Measurements from ENCODE around the gene MYH7.

GRCh38 chr14:23396781-23397407 is 38.6 kb downstream of the MYH7 start:
- TF ChIP-seq RELA (CRISPR knock-in tag; IDR thresholded peaks at IDR 0.05; ENCODE audit: borderline replicate concordance) (no peak), ESRRA (CRISPR knock-in tag; IDR thresholded peaks at IDR 0.05; ENCODE audit: borderline replicate concordance) (no peak)
- TF ChIP-seq, protein P1, sequence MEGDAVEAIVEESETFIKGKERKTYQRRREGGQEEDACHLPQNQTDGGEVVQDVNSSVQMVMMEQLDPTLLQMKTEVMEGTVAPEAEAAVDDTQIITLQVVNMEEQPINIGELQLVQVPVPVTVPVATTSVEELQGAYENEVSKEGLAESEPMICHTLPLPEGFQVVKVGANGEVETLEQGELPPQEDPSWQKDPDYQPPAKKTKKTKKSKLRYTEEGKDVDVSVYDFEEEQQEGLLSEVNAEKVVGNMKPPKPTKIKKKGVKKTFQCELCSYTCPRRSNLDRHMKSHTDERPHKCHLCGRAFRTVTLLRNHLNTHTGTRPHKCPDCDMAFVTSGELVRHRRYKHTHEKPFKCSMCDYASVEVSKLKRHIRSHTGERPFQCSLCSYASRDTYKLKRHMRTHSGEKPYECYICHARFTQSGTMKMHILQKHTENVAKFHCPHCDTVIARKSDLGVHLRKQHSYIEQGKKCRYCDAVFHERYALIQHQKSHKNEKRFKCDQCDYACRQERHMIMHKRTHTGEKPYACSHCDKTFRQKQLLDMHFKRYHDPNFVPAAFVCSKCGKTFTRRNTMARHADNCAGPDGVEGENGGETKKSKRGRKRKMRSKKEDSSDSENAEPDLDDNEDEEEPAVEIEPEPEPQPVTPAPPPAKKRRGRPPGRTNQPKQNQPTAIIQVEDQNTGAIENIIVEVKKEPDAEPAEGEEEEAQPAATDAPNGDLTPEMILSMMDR (IDR thresholded peaks at IDR 0.05): no peak

Measured in WTC11 (cell line).